Adrenal gland (tissue), 5 donors: ENCODE results near the gene FHOD3.

Experiments used
- POLR2A ChIP-seq, 2 donors: fragments of 450-650 bp; IDR thresholded peaks; one replicate each; pipeline ENCODE4 v1.6.1; 2017; ENCODE audit warnings: antibody characterized with exemption in 2 of 2, mild to moderate bottlenecking in 2 of 2, moderate library complexity in 1 of 2
- TF ChIP-seq, protein P1 (sequence below), 6 experiments: fragments of 450-650 bp in 4 of 6; fragments of 200-600 bp in 2 of 6; sonication (generic) in 1 of 6; IDR thresholded peaks; 1 replicate in 5 of 6; 2 replicates in 1 of 6; pipeline versions ENCODE4 v1.5.1 to v1.8.0; 2016 to 2021; ENCODE audit warnings: antibody characterized with exemption in 6 of 6, mild to moderate bottlenecking in 2 of 6, moderate library complexity in 1 of 6
- donor health status: DM: no; HTN: no; CAD: no.

DNA sequence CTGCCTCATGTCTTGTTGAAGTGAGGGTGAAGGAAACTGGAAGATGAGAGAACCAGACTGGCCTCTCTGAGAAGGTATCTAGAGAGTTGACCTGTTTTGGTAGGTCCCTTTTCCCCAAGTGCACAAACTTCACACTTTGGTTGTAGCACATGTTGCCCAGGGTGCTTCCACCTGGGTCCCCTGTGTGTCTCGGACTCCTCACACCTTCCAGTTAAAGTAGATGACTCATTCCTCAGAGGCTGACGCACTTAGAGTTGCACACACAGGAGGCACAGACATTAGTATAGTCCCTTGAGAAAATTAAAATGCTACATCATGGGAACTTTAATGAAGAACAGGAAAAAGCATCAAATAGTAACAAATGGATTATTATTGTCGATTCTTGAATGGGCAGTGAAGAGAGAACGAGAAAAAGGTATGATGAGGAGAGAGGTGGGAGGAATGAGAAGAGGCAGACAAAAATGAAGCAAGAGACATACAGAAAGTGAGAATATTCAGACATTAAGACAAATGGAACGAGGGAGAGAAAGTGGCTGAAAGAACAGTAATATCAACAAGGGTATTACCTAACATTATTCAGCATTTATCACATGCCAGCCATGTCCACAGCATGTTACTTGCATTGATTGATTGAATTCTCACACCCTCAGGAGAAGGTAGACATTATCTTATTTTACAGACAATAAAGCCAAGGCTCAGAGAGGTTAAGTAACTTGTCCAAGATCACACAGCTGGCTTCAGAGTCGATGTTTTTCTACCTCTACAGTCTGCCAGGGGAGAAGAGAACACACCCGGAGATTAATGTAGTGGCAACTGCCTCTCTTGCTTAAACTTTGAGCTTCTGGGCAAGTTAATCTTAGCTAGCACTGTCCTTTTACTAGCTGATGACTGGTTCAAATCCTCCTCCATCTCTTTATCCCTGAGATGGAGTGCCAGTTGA lies 68.6 kb downstream of the FHOD3 start:
- TF ChIP-seq, protein P1, sequence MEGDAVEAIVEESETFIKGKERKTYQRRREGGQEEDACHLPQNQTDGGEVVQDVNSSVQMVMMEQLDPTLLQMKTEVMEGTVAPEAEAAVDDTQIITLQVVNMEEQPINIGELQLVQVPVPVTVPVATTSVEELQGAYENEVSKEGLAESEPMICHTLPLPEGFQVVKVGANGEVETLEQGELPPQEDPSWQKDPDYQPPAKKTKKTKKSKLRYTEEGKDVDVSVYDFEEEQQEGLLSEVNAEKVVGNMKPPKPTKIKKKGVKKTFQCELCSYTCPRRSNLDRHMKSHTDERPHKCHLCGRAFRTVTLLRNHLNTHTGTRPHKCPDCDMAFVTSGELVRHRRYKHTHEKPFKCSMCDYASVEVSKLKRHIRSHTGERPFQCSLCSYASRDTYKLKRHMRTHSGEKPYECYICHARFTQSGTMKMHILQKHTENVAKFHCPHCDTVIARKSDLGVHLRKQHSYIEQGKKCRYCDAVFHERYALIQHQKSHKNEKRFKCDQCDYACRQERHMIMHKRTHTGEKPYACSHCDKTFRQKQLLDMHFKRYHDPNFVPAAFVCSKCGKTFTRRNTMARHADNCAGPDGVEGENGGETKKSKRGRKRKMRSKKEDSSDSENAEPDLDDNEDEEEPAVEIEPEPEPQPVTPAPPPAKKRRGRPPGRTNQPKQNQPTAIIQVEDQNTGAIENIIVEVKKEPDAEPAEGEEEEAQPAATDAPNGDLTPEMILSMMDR (IDR thresholded peaks at IDR 0.05) = no peak
- no peak for TF ChIP-seq POLR2A (IDR thresholded peaks at IDR 0.05)
